Measurements from ENCODE around the gene ZBTB20.

The ZBTB20 gene

DNA sequence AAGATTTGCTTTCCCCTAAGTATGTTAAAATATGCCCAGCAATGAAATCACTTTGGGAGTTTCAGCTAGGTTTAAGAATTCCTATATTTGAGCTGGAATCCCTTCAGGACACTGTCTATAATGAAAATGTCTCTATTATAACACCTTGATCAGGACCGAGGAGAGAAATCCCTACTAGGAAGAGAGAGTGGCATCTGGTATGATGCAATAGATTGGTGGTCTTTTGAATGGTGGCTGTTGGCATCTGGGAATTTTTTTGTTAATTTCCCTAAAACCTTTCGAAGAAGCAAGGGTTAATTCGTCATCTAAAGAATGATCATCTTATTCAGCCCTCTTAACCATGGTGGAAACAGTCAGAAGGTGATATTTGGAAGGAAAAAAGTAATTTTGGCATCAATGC is 810.2 kb downstream of the ZBTB20 start:
- Histone ChIP-seq H3K27me3 (ENCODE audit: control insufficient read depth in 2 of 2, insufficient read depth in 2 of 2, low read length in 2 of 2) (no peaks in the 10 kb centered on the region), H3K4me3 (ENCODE audit: low read length in 2 of 2) (no peak overlapping the region), H3K36me3 (ENCODE audit: control insufficient read depth in 2 of 2, insufficient read depth in 2 of 2, low read length in 2 of 2) (peaks cover 0 to 3% of the 10 kb centered on the region in 2 donors), H3K27ac (ENCODE audit: low read depth in 2 of 2, low read length in 2 of 2) (no peak overlapping the region), H3K9ac (ENCODE audit: low read depth in 1 of 2, low read length in 2 of 2) (no peak overlapping the region), H3K4me1 (ENCODE audit: control insufficient read depth in 2 of 2, insufficient read depth in 2 of 2, low read length in 2 of 2) (no peaks in the 10 kb centered on the region), H3K9me3 (ENCODE audit: control insufficient read depth in 2 of 2, low read length in 2 of 2) (no peaks in the 10 kb centered on the region)

DNA sequence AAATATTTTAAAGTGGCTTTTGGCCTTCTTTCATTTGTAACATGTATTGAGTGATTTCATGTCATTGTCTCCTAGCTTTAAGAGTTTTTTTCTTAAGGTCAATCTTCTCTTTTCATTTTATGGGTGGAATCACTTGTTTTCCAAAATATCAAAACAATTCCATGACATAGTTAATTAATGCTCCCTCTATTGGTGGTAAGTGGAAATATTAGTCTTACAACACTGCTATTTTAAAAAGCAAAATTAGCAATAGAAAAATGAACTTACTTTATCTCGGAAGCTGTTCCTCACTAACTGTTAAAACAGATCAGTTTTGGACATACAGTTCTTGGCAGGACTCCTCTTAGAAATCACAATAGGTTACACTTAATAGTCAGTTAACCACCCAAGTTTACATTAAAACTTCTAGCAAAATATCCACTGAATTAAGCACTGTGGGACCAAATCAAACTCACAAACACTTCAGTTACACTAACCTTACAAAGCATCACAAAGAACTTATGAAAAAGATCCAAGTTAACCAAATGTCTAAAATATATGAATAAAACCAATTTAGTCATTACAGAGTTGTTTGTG is 810.9 kb downstream of the ZBTB20 start:
- Histone ChIP-seq H3K27me3 (ENCODE audit: control insufficient read depth in 2 of 2, insufficient read depth in 2 of 2, low read length in 2 of 2) (no peaks in the 10 kb centered on the region), H3K9me3 (ENCODE audit: control insufficient read depth in 2 of 2, low read length in 2 of 2) (no peaks in the 10 kb centered on the region), H3K36me3 (ENCODE audit: control insufficient read depth in 2 of 2, insufficient read depth in 2 of 2, low read length in 2 of 2) (peaks cover 2 to 3% of the 10 kb centered on the region in 2 donors), H3K27ac (ENCODE audit: low read depth in 2 of 2, low read length in 2 of 2) (no peak overlapping the region), H3K4me1 (ENCODE audit: control insufficient read depth in 2 of 2, insufficient read depth in 2 of 2, low read length in 2 of 2) (no peaks in the 10 kb centered on the region), H3K4me3 (ENCODE audit: low read length in 2 of 2) (no peak overlapping the region), H3K9ac (ENCODE audit: low read depth in 1 of 2, low read length in 2 of 2) (no peak overlapping the region)

DNA sequence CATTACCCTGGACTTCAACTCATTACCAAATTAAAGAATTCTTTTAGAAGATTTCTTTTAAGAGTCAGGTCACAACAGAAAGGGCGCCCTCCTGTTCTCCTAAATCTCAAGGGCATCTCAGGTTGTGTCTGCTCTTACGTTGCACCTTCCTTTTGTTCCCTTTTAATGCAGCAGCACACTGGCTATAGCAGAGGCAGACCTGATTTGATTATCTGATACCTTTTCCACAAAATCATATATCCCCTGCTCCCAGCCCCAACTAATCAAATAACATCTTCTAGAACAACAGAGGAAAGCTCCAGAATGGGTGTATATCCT is 813.2 kb downstream of the ZBTB20 start:
- Histone ChIP-seq H3K4me1 (ENCODE audit: control insufficient read depth in 2 of 2, insufficient read depth in 2 of 2, low read length in 2 of 2) (no peaks in the 10 kb centered on the region), H3K27ac (ENCODE audit: low read depth in 2 of 2, low read length in 2 of 2) (no peak overlapping the region), H3K4me3 (ENCODE audit: low read length in 2 of 2) (no peak overlapping the region), H3K36me3 (ENCODE audit: control insufficient read depth in 2 of 2, insufficient read depth in 2 of 2, low read length in 2 of 2) (peaks cover 0 to 2% of the 10 kb centered on the region in 2 donors), H3K9me3 (ENCODE audit: control insufficient read depth in 2 of 2, low read length in 2 of 2) (no peaks in the 10 kb centered on the region), H3K9ac (ENCODE audit: low read depth in 1 of 2, low read length in 2 of 2) (no peak overlapping the region), H3K27me3 (ENCODE audit: control insufficient read depth in 2 of 2, insufficient read depth in 2 of 2, low read length in 2 of 2) (no peaks in the 10 kb centered on the region)

DNA sequence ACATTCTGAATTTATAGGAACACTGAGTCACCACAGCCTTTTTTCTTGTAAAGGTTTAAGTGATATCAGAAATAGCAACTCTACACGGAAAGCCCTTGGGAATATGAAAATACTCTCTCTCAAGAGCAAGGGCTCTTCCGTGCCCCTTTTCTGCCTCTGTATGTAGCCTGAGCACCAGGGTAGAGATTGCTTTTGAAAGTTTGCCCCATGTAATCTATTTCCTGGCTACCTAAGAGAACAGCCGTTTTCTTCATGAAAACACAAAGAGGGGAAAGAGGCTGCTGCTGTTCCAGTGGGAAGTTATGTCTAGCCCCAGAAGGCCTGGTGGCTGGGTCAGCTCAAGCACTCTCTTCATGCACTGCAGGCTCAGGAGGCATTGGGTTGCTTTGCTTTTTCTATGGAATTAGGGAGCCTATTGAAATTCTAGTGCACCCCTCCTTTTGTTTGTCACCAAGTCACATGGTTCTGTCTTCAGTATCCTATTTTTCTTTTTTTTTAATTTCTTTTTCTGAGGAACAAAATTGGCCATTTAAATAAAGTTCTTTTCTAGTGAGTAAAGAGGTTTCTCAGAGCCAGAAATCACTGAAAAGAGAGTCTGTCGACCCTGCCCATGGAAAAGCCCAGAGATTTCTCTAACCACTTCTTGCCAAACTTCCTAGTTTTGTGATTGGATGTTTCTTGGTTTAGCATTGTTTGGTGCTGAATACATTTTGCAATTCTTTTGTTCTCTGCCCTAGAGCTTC is 813.7 kb downstream of the ZBTB20 start:
- Histone ChIP-seq H3K9me3 (ENCODE audit: control insufficient read depth in 2 of 2, low read length in 2 of 2) (no peaks in the 10 kb centered on the region), H3K27ac (ENCODE audit: low read depth in 2 of 2, low read length in 2 of 2) (peak overlapping the region in 1 of 2 donors; percentile 13), H3K4me1 (ENCODE audit: control insufficient read depth in 2 of 2, insufficient read depth in 2 of 2, low read length in 2 of 2) (no peaks in the 10 kb centered on the region), H3K9ac (ENCODE audit: low read depth in 1 of 2, low read length in 2 of 2) (no peak overlapping the region), H3K4me3 (ENCODE audit: low read length in 2 of 2) (no peak overlapping the region), H3K36me3 (ENCODE audit: control insufficient read depth in 2 of 2, insufficient read depth in 2 of 2, low read length in 2 of 2) (peaks cover 0 to 2% of the 10 kb centered on the region in 2 donors), H3K27me3 (ENCODE audit: control insufficient read depth in 2 of 2, insufficient read depth in 2 of 2, low read length in 2 of 2) (no peaks in the 10 kb centered on the region)

DNA sequence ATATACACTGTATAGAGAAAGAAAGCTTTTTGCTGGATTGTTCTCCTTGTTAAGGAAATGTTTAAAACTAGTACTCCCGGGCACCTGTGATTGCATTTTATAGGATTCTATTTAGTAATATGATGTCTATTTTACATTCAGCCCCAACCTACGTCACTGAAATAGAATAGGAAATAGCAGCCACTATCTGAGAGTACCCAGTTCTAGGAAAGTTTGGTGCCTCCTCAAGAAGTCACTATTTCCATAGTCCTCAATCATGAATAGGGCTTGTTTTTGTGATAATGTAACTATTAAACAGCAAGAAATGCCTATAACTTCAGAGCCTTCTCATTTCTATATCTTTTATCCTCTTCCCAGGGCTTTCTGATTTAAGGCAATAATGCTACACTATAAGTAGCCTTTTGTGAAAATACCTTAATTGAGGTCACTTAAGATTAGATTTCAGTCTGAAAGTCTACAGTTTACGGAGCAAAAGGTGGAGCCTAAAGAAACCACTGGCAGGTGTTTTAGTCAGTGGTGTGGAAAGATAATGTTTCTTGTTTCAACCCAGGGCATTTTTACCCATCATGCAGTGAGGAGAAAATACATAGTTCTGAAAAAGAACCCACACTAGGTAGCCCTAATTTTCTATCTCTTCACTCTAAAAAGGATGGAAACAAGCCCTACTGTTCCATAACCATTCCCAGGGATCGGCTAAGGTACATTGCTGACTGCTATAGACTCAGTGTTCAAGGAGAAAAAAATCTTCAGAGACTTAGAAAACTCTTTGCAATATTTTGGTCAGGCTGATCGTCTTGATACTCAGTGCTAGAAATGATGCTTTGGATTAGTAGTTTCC is 814.5 kb downstream of the ZBTB20 start:
- peaks cover 0 to 2% of the 10 kb centered on the region in 2 donors for H3K36me3 ChIP-seq (ENCODE audit: control insufficient read depth in 2 of 2, insufficient read depth in 2 of 2, low read length in 2 of 2)
- no peaks in the 10 kb centered on the region for H3K4me1 ChIP-seq (ENCODE audit: control insufficient read depth in 2 of 2, insufficient read depth in 2 of 2, low read length in 2 of 2)
- no peak overlapping the region for H3K4me3 ChIP-seq (ENCODE audit: low read length in 2 of 2)
- H3K27ac ChIP-seq (ENCODE audit: low read depth in 2 of 2, low read length in 2 of 2), result peak overlapping the region in 1 of 2 donors; percentile 13
- H3K27me3 ChIP-seq (ENCODE audit: control insufficient read depth in 2 of 2, insufficient read depth in 2 of 2, low read length in 2 of 2), result no peaks in the 10 kb centered on the region
- no peaks in the 10 kb centered on the region for H3K9me3 ChIP-seq (ENCODE audit: control insufficient read depth in 2 of 2, low read length in 2 of 2)
- H3K9ac ChIP-seq (ENCODE audit: low read depth in 1 of 2, low read length in 2 of 2), result no peak overlapping the region

DNA sequence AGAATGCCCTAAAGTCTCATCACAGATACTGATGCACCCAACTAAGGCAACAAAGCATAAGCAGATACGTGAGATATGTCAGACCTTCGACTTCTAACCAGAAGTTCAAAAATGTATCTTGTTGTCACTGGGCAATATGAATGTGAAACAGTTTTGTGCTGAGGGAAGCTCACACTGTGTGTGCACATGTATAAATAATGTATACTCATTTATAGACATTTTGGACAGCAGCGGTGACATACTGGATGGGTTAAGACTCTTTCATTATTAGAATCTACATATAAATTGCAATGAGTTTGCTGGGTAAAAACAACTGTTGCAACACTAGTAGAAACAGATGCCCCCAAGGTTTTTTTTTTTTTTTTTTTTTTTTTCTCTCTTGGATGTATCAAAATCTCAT is 815.4 kb downstream of the ZBTB20 start:
- peaks cover 0 to 2% of the 10 kb centered on the region in 2 donors for H3K36me3 ChIP-seq (ENCODE audit: control insufficient read depth in 2 of 2, insufficient read depth in 2 of 2, low read length in 2 of 2)
- H3K4me3 ChIP-seq (ENCODE audit: low read length in 2 of 2), result no peak overlapping the region
- H3K27me3 ChIP-seq (ENCODE audit: control insufficient read depth in 2 of 2, insufficient read depth in 2 of 2, low read length in 2 of 2), result no peaks in the 10 kb centered on the region
- H3K9me3 ChIP-seq (ENCODE audit: control insufficient read depth in 2 of 2, low read length in 2 of 2), result no peaks in the 10 kb centered on the region
- no peak overlapping the region for H3K27ac ChIP-seq (ENCODE audit: low read depth in 2 of 2, low read length in 2 of 2)
- H3K4me1 ChIP-seq (ENCODE audit: control insufficient read depth in 2 of 2, insufficient read depth in 2 of 2, low read length in 2 of 2), result no peaks in the 10 kb centered on the region
- no peak overlapping the region for H3K9ac ChIP-seq (ENCODE audit: low read depth in 1 of 2, low read length in 2 of 2)

DNA sequence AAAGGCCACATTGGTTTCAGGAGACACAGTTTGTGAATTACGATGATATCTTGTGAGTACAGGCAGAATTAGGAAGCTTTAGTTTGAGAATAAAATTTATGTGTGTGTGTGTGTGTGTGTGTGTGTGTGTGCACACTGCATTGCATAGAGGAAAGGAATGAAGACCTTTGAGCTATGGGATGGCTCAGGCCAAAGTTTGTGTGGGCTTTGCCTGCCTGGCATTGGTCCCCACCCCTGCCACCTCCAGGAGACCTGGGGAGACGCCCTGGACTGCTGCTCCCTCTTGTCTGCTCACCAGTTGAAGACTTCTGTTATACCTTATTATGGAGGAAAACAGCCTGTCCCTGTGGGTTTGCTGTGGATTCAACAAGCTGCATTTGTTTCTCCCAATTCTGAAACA is 816.1 kb downstream of the ZBTB20 start:
- H3K9me3 ChIP-seq (ENCODE audit: control insufficient read depth in 2 of 2, low read length in 2 of 2), result no peaks in the 10 kb centered on the region
- H3K4me1 ChIP-seq (ENCODE audit: control insufficient read depth in 2 of 2, insufficient read depth in 2 of 2, low read length in 2 of 2), result no peaks in the 10 kb centered on the region
- H3K27ac ChIP-seq (ENCODE audit: low read depth in 2 of 2, low read length in 2 of 2), result no peak overlapping the region
- no peaks in the 10 kb centered on the region for H3K27me3 ChIP-seq (ENCODE audit: control insufficient read depth in 2 of 2, insufficient read depth in 2 of 2, low read length in 2 of 2)
- H3K4me3 ChIP-seq (ENCODE audit: low read length in 2 of 2), result no peak overlapping the region
- H3K9ac ChIP-seq (ENCODE audit: low read depth in 1 of 2, low read length in 2 of 2), result no peak overlapping the region
- H3K36me3 ChIP-seq (ENCODE audit: control insufficient read depth in 2 of 2, insufficient read depth in 2 of 2, low read length in 2 of 2), result peaks cover 0 to 2% of the 10 kb centered on the region in 2 donors

DNA sequence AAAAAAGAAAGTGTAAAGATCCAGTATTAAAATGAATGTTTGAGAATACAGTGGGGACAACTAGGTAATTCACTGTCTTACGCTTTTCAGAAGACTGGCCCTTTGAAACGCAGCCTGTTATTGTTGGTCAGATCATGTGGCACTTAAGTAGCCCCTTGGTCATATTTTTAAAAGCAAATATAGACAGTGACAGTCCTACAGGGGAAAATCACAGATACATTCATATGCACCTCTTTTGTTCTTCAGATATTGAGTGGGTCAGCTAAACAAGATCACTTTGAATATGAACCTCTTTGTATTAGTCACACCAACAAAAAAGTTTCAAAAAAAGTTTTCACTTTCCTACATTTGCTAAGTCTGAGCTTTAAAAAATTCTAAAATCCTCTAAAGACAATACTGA is 817.3 kb downstream of the ZBTB20 start:
- no peaks in the 10 kb centered on the region for H3K4me1 ChIP-seq (ENCODE audit: control insufficient read depth in 2 of 2, insufficient read depth in 2 of 2, low read length in 2 of 2)

DNA sequence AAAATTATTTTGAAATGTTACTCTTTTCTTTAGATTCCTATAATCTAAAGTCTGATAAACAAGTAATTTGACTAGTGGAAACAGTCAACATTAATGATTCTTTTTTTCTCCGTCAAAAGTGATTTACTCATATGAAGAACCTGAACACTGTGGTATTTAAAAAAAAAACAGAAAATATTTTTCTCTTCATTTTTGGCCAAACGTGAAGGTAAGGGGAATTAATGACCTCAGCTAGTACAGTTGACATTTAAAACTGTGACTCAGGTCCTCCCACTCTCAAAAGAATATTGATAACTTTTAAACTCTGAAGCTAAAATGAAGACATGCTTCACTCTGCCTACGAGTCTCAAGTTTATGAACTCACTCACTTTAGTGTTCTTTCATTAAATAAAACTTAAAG is 818.7 kb downstream of the ZBTB20 start:
- no peaks in the 10 kb centered on the region for H3K27me3 ChIP-seq (ENCODE audit: control insufficient read depth in 2 of 2, insufficient read depth in 2 of 2, low read length in 2 of 2)
- H3K9ac ChIP-seq (ENCODE audit: low read depth in 1 of 2, low read length in 2 of 2), result no peak overlapping the region
- no peaks in the 10 kb centered on the region for H3K9me3 ChIP-seq (ENCODE audit: control insufficient read depth in 2 of 2, low read length in 2 of 2)
- H3K4me1 ChIP-seq (ENCODE audit: control insufficient read depth in 2 of 2, insufficient read depth in 2 of 2, low read length in 2 of 2), result no peaks in the 10 kb centered on the region
- no peak overlapping the region for H3K4me3 ChIP-seq (ENCODE audit: low read length in 2 of 2)
- H3K27ac ChIP-seq (ENCODE audit: low read depth in 2 of 2, low read length in 2 of 2), result no peak overlapping the region
- H3K36me3 ChIP-seq (ENCODE audit: control insufficient read depth in 2 of 2, insufficient read depth in 2 of 2, low read length in 2 of 2), result peaks cover 0 to 2% of the 10 kb centered on the region in 2 donors

More for the DNA sequence above, 817.3 kb downstream of the ZBTB20 start:
- no peak overlapping the region for H3K4me3 ChIP-seq (ENCODE audit: low read length in 2 of 2)
- H3K36me3 ChIP-seq (ENCODE audit: control insufficient read depth in 2 of 2, insufficient read depth in 2 of 2, low read length in 2 of 2), result peaks cover 0 to 2% of the 10 kb centered on the region in 2 donors
- H3K27me3 ChIP-seq (ENCODE audit: control insufficient read depth in 2 of 2, insufficient read depth in 2 of 2, low read length in 2 of 2), result no peaks in the 10 kb centered on the region
- H3K9me3 ChIP-seq (ENCODE audit: control insufficient read depth in 2 of 2, low read length in 2 of 2), result no peaks in the 10 kb centered on the region
- H3K9ac ChIP-seq (ENCODE audit: low read depth in 1 of 2, low read length in 2 of 2), result no peak overlapping the region
- H3K27ac ChIP-seq (ENCODE audit: low read depth in 2 of 2, low read length in 2 of 2), result no peak overlapping the region

DNA sequence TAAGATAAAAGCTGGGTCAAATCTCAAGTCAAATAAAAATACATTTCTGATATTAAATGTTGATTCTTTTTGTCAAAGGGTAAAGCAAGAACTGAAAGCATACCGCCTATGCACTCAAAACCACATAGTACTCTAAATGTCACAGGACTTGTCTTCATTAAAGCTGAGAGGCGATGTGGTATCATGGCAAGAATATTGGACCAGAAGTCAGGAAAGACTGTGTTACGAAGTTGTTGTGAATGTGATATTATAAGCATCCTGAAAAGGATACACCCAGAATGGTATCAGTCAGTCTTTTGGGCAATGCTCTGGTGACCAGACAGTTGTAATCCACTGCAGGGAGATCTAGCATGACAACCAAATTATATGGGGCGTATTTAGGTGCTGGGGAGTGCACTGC is 819.4 kb downstream of the ZBTB20 start:
- Histone ChIP-seq H3K9ac (ENCODE audit: low read depth in 1 of 2, low read length in 2 of 2) (no peak overlapping the region), H3K9me3 (ENCODE audit: control insufficient read depth in 2 of 2, low read length in 2 of 2) (no peaks in the 10 kb centered on the region), H3K27ac (ENCODE audit: low read depth in 2 of 2, low read length in 2 of 2) (no peak overlapping the region), H3K4me3 (ENCODE audit: low read length in 2 of 2) (no peak overlapping the region), H3K4me1 (ENCODE audit: control insufficient read depth in 2 of 2, insufficient read depth in 2 of 2, low read length in 2 of 2) (no peaks in the 10 kb centered on the region), H3K36me3 (ENCODE audit: control insufficient read depth in 2 of 2, insufficient read depth in 2 of 2, low read length in 2 of 2) (peaks cover 0 to 2% of the 10 kb centered on the region in 2 donors), H3K27me3 (ENCODE audit: control insufficient read depth in 2 of 2, insufficient read depth in 2 of 2, low read length in 2 of 2) (no peaks in the 10 kb centered on the region)

All from mucosa of rectum (tissue), 2 donors.